ENCODE results near the gene ARL6IP4.

GRCh38 chr12:123017753-123018152, 37.3 kb downstream of the ARL6IP4 start:
- no peak for TF ChIP-seq SP1 (IDR thresholded peaks at IDR 0.05)
- TF ChIP-seq ZNF384 (IDR thresholded peaks at IDR 0.05) = no peak
- TF ChIP-seq BHLHE40 (IDR thresholded peaks at IDR 0.05; ENCODE audit: borderline replicate concordance) = no peak
- TF ChIP-seq L3MBTL2 (conservative IDR thresholded peaks at IDR 0.05) = no peak
- TF ChIP-seq ARNT (IDR thresholded peaks at IDR 0.05) = no peak
- TF ChIP-seq FOXM1 (IDR thresholded peaks at IDR 0.05; ENCODE audit: borderline replicate concordance) = no peak
- TF ChIP-seq ELF4 (IDR thresholded peaks at IDR 0.05) = no peak
- no peak for TF ChIP-seq SUZ12 (IDR thresholded peaks at IDR 0.05)
- no peak for TF ChIP-seq PKNOX1 (IDR thresholded peaks at IDR 0.05)
- TF ChIP-seq NFRKB (IDR thresholded peaks at IDR 0.05) = no peak
